ENCODE measurements around the gene SWAP70. TPM values are rescaled to one million over a fixed set of nuclear protein-coding genes. Genes with fewer than 3 reads are reported as not detected.

The SWAP70 gene
- total and polyA plus RNA-seq, 2 of the 13 experiments (the other 11 are each of a cell fraction or from before 2014, with no cell fraction given): 4.6 to 8.7 TPM

GRCh38 chr11:9787260-9787659 is 123.4 kb downstream of the SWAP70 start:
- peaks cover 17 to 51% of the 10 kb centered on the region in 2 experiments; a peak in 4 of 5 replicates for H3K36me3 ChIP-seq (replicated peaks in 1 of 2; ENCODE audit: control insufficient read depth in 1 of 2, insufficient read depth in 2 of 2, low read length in 2 of 2)
- no peaks in the 10 kb centered on the region for H3K9me3 ChIP-seq (ENCODE audit: low read length)
- no peak overlapping the region for H3K4me3 ChIP-seq (replicated peaks in 1 of 3; ENCODE audit: insufficient read depth in 1 of 3, low read depth in 2 of 3, low read length in 3 of 3)
- no TSS peak for BruUV-seq (replicated peaks)
- FAIRE-seq: no peak
- no peak overlapping the region for H3K9ac ChIP-seq (ENCODE audit: insufficient read depth, low read depth, low read length)
- no peak for ATAC-seq
- no peak overlapping the region for H2AFZ ChIP-seq (ENCODE audit: low read length)
- DNase-seq (ENCODE audit: low spot score): no peak
- in situ Hi-C loops (cut with HindIII; ENCODE audit: extremely low pct_ligation_motif_present, low pct_unique_long_range_greater_than_20kb) (no loop called here), intact Hi-C loops (cut with micrococcal nuclease; ENCODE audit: unreplicated experiment) (no loop called here)
- TF ChIP-seq CEBPG (CRISPR knock-in tag; IDR thresholded peaks at IDR 0.05) (no peak), BATF2 (CRISPR knock-in tag; IDR thresholded peaks at IDR 0.05) (no peak), ZNF546 (CRISPR knock-in tag; conservative IDR thresholded peaks at IDR 0.05) (no peak), ZNF224 (CRISPR knock-in tag; IDR thresholded peaks at IDR 0.05) (no peak), RNF219 (CRISPR knock-in tag; IDR thresholded peaks at IDR 0.05) (no peak), PHB2 (IDR thresholded peaks at IDR 0.05; ENCODE audit: partially characterized antibody) (no peak), ZBTB43 (CRISPR knock-in tag; conservative IDR thresholded peaks at IDR 0.05) (no peak), CERS6 (CRISPR knock-in tag; IDR thresholded peaks at IDR 0.05) (no peak), ZNF354B (CRISPR knock-in tag; IDR thresholded peaks at IDR 0.05) (no peak), ZNF510 (CRISPR knock-in tag; IDR thresholded peaks at IDR 0.05; ENCODE audit: low read depth) (no peak), HNRNPL (IDR thresholded peaks at IDR 0.05; ENCODE audit: low read depth, low read length) (no peak), ZNF773 (CRISPR knock-in tag; IDR thresholded peaks at IDR 0.05; ENCODE audit: borderline replicate concordance) (no peak), ZNF484 (CRISPR knock-in tag; IDR thresholded peaks at IDR 0.05; ENCODE audit: borderline replicate concordance, low read depth) (no peak), RBM39 (IDR thresholded peaks at IDR 0.05; ENCODE audit: low read depth, low read length, poor library complexity, severe bottlenecking) (no peak)
- no peak overlapping the region for H3K27ac ChIP-seq (ENCODE audit: extremely low read length, insufficient read depth, low read length)
- no peaks in the 10 kb centered on the region; a peak in 1 of 5 replicates for H3K27me3 ChIP-seq (ENCODE audit: control insufficient read depth in 1 of 2, insufficient read depth in 2 of 2, low read length in 2 of 2)
- ChIA-PET POLR2A (no interaction called here), CTCF (ENCODE audit: low intra/inter-chr PET ratio, low total read pairs) (no interaction called here)
- H3K4me1 ChIP-seq (ENCODE audit: insufficient read depth, low read length): no peaks in the 10 kb centered on the region
- H3K79me2 ChIP-seq (ENCODE audit: insufficient read depth, low read length): no peaks in the 10 kb centered on the region
- no peaks in the 10 kb centered on the region for H4K20me1 ChIP-seq (ENCODE audit: insufficient read depth, low read length)
- H3K4me2 ChIP-seq (ENCODE audit: low read depth, low read length): no peak overlapping the region
- WGBS (ENCODE audit: low lambda C conversion rate): 98% methylated on average over 5 of the region's 5 CpGs
